Stimulated activated CD4-positive, alpha-beta T cell treated with anti-CD3 and anti-CD28 coated beads, Interleukin-2, amount 100 ng/mL, for 48 hours (primary cell): ENCODE data around the gene ITSN1.

Source experiments
- DNase-seq, 2 donors: peaks; one replicate each; pipeline ENCODE4 v3.0.0-alpha.2; 2020

The ITSN1 gene

GRCh38 chr21:33817138-33817537 is 174.8 kb downstream of the ITSN1 start:
- DNase-seq = no peak

GRCh38 chr21:33817663-33818451 is 175.6 kb downstream of the ITSN1 start:
- no peak for DNase-seq

GRCh38 chr21:33820230-33820770 is 178.0 kb downstream of the ITSN1 start:
- DNase-seq = no peak

GRCh38 chr21:33820798-33821197 is 178.5 kb downstream of the ITSN1 start:
- DNase-seq = no peak

GRCh38 chr21:33821503-33822322 is 179.4 kb downstream of the ITSN1 start:
- DNase-seq = no peak

GRCh38 chr21:33824156-33824941 is 182.0 kb downstream of the ITSN1 start:
- no peak for DNase-seq

GRCh38 chr21:33825419-33825818 is 183.1 kb downstream of the ITSN1 start:
- DNase-seq = no peak

GRCh38 chr21:33825915-33826314 is 183.6 kb downstream of the ITSN1 start:
- DNase-seq = no peak

- DNase-seq = no peak
Observed at GRCh38 chr21:33828083-33828482, 185.8 kb downstream of the ITSN1 start.

GRCh38 chr21:33828577-33828976 is 186.3 kb downstream of the ITSN1 start:
- no peak for DNase-seq

GRCh38 chr21:33829844-33830243 is 187.5 kb downstream of the ITSN1 start:
- DNase-seq = no peak

GRCh38 chr21:33831962-33832659 is 189.8 kb downstream of the ITSN1 start:
- no peak for DNase-seq

GRCh38 chr21:33834801-33835500 is 192.7 kb downstream of the ITSN1 start:
- DNase-seq = no peak

GRCh38 chr21:33835920-33836319 is 193.6 kb downstream of the ITSN1 start:
- no peak for DNase-seq

- no peak for DNase-seq
Observed at GRCh38 chr21:33836408-33836807, 194.1 kb downstream of the ITSN1 start.

GRCh38 chr21:33839167-33839716 is 196.9 kb downstream of the ITSN1 start:
- no peak for DNase-seq

- DNase-seq = no peak
Observed at GRCh38 chr21:33839806-33840205, 197.5 kb downstream of the ITSN1 start.

GRCh38 chr21:33840771-33841170 is 198.5 kb downstream of the ITSN1 start:
- no peak for DNase-seq

- no peak for DNase-seq
Observed at GRCh38 chr21:33841561-33841960, 199.3 kb downstream of the ITSN1 start.

GRCh38 chr21:33843216-33843615 is 200.9 kb downstream of the ITSN1 start:
- DNase-seq = no peak

GRCh38 chr21:33844104-33844889 is 202.0 kb downstream of the ITSN1 start:
- no peak for DNase-seq
